DOHH2 (cell line): ENCODE data around the gene USH2A.

ENCODE experiments used
- H3F3A ChIP-seq: fragments of 200-600 bp; sonication (generic), shearing (Covaris generic); 2 replicates; pipeline ENCODE4 v1.6.0; 2016; ENCODE audit warnings: antibody characterized with exemption, mild to moderate bottlenecking; ENCODE audit not compliant: control insufficient read depth, insufficient read depth
- H3K27ac ChIP-seq: fragments of 200-600 bp; sonication (generic); 2 replicates; pipeline ENCODE4 v1.5.1; 2014; ENCODE audit warnings: low read depth, mild to moderate bottlenecking, low read length, moderate library complexity
- H3K27me3 ChIP-seq: fragments of 200-600 bp; sonication (generic); 2 replicates; pipeline ENCODE4 v1.6.1; 2014; ENCODE audit warnings: mild to moderate bottlenecking, low read length, mixed read lengths; ENCODE audit not compliant: control insufficient read depth
- H3K36me3 ChIP-seq: fragments of 200-600 bp; sonication (generic); 2 replicates; pipeline ENCODE4 v1.6.1; 2014; ENCODE audit warnings: mild to moderate bottlenecking, low read length, moderate library complexity, mixed read lengths; ENCODE audit not compliant: control insufficient read depth
- H3K4me1 ChIP-seq: fragments of 200-600 bp; sonication (generic); 2 replicates; pipeline ENCODE4 v1.6.1; 2014; ENCODE audit warnings: mild to moderate bottlenecking, low read length, mixed read lengths; ENCODE audit not compliant: control insufficient read depth
- H3K4me2 ChIP-seq: fragments of 200-600 bp; sonication (generic); 2 replicates; pipeline ENCODE4 v1.6.0; 2014; ENCODE audit warnings: mild to moderate bottlenecking, low read length, moderate library complexity
- H3K4me3 ChIP-seq: fragments of 200-600 bp; sonication (generic); 2 replicates; pipeline ENCODE4 v1.5.1; 2014; ENCODE audit warnings: mild to moderate bottlenecking, low read length, mixed read lengths
- H3K79me2 ChIP-seq: fragments of 200-600 bp; sonication (generic); 2 replicates; pipeline ENCODE4 v1.6.1; 2014; ENCODE audit warnings: mild to moderate bottlenecking, low read length, mixed read lengths; ENCODE audit not compliant: control insufficient read depth
- H3K9me2 ChIP-seq: fragments of 200-600 bp; sonication (generic); replicated peaks from 2 replicates; pipeline ENCODE4 v1.6.1; 2014; ENCODE audit warnings: mild to moderate bottlenecking, low read length, mixed read lengths; ENCODE audit not compliant: control insufficient read depth
- H3K9me3 ChIP-seq: fragments of 200-600 bp; sonication (generic); 2 replicates; pipeline ENCODE4 v1.6.1; 2014; ENCODE audit warnings: antibody characterized with exemption, low read length, mixed read lengths; ENCODE audit not compliant: control insufficient read depth, insufficient read depth
- H4K20me1 ChIP-seq: fragments of 200-600 bp; sonication (generic); 2 replicates; pipeline ENCODE4 v1.6.0; 2014; ENCODE audit warnings: low read depth, mild to moderate bottlenecking, antibody characterized with exemption, low read length, moderate library complexity; ENCODE audit not compliant: control insufficient read depth, insufficient read depth
- EZH2phosphoT487 ChIP-seq: fragments of 200-600 bp; sonication (generic); IDR thresholded peaks from 2 replicates; pipeline ENCODE4 v1.6.1; 2017; ENCODE audit warnings: borderline replicate concordance, mild to moderate bottlenecking, antibody characterized with exemption, low read length, moderate library complexity, mixed read lengths
- TF ChIP-seq, protein P1 (sequence below): fragments of 200-600 bp; sonication (generic); IDR thresholded peaks from one replicate; pipeline ENCODE4 v1.5.1; 2014; ENCODE audit warnings: antibody characterized with exemption, mild to moderate bottlenecking, low read depth, low read length; ENCODE audit not compliant: poor library complexity, severe bottlenecking

Gene USH2A

DNA sequence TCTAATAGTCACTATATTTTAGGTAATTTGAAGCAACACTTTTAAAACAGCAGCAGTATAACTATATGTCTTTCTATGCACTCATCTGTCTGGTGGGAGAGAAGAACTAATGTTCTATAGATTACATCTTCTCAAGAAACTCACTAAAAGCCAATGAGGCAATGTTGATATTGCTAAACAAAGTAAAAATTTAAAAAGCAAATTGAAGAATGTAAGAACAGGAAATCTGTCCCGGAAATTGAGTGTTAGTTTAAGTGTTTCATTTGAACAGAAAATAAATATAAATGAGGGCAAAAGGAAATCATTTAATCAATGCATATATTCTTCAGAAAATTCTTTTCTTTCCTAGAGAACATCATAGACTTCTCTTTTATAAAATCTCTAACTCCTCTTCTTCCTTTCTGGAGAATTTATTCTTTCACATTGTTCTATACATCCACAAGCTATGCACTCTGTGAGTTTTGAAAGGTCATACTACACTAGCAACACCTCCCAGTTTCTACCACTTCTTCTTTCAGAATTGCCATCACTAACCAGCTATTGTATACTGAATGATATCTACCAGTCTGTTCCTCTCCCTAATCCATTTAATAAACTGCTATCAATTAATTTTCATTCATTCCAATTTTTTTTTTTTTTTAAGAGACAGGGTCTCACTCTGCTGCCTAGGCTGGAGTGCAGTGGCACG is 153.0 kb downstream of the USH2A start:
- H3K4me2 ChIP-seq: no peak overlapping the region
- H3F3A ChIP-seq: no peaks in the 10 kb centered on the region
- H3K27ac ChIP-seq: no peak overlapping the region
- H3K9me3 ChIP-seq: no peaks in the 10 kb centered on the region
- H3K27me3 ChIP-seq: no peaks in the 10 kb centered on the region
- H4K20me1 ChIP-seq: no peaks in the 10 kb centered on the region
- H3K79me2 ChIP-seq: no peaks in the 10 kb centered on the region
- no peak overlapping the region for H3K4me3 ChIP-seq
- no peaks in the 10 kb centered on the region for H3K9me2 ChIP-seq
- no peaks in the 10 kb centered on the region for H3K4me1 ChIP-seq
- no peaks in the 10 kb centered on the region for H3K36me3 ChIP-seq
- TF ChIP-seq, protein P1, sequence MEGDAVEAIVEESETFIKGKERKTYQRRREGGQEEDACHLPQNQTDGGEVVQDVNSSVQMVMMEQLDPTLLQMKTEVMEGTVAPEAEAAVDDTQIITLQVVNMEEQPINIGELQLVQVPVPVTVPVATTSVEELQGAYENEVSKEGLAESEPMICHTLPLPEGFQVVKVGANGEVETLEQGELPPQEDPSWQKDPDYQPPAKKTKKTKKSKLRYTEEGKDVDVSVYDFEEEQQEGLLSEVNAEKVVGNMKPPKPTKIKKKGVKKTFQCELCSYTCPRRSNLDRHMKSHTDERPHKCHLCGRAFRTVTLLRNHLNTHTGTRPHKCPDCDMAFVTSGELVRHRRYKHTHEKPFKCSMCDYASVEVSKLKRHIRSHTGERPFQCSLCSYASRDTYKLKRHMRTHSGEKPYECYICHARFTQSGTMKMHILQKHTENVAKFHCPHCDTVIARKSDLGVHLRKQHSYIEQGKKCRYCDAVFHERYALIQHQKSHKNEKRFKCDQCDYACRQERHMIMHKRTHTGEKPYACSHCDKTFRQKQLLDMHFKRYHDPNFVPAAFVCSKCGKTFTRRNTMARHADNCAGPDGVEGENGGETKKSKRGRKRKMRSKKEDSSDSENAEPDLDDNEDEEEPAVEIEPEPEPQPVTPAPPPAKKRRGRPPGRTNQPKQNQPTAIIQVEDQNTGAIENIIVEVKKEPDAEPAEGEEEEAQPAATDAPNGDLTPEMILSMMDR: no peak
- no peak for TF ChIP-seq EZH2phosphoT487

GRCh38 chr1:216261631-216262030 is 161.6 kb downstream of the USH2A start:
- no peaks in the 10 kb centered on the region for H4K20me1 ChIP-seq
- no peak overlapping the region for H3K27ac ChIP-seq
- H3K36me3 ChIP-seq: no peaks in the 10 kb centered on the region
- no peak overlapping the region for H3K4me3 ChIP-seq
- no peaks in the 10 kb centered on the region for H3K9me3 ChIP-seq
- H3K9me2 ChIP-seq: no peaks in the 10 kb centered on the region
- no peaks in the 10 kb centered on the region for H3K79me2 ChIP-seq
- TF ChIP-seq, protein P1: no peak
- TF ChIP-seq EZH2phosphoT487: no peak
- no peaks in the 10 kb centered on the region for H3F3A ChIP-seq
- no peak overlapping the region for H3K4me2 ChIP-seq
- H3K4me1 ChIP-seq: no peaks in the 10 kb centered on the region
- H3K27me3 ChIP-seq: no peaks in the 10 kb centered on the region

- Histone ChIP-seq H3K79me2 (no peaks in the 10 kb centered on the region), H3K4me3 (no peak overlapping the region), H3K9me2 (no peaks in the 10 kb centered on the region), H4K20me1 (no peaks in the 10 kb centered on the region), H3F3A (no peaks in the 10 kb centered on the region), H3K4me2 (no peak overlapping the region), H3K36me3 (no peaks in the 10 kb centered on the region), H3K27ac (no peak overlapping the region), H3K9me3 (no peaks in the 10 kb centered on the region), H3K27me3 (no peaks in the 10 kb centered on the region), H3K4me1 (no peaks in the 10 kb centered on the region)
- TF ChIP-seq, protein P1: no peak
- no peak for TF ChIP-seq EZH2phosphoT487
Measured at GRCh38 chr1:216258856-216259255, 164.4 kb downstream of the USH2A start.
